Measurements from ENCODE around the gene LRRFIP1.

- TF ChIP-seq CHD4 (IDR thresholded peaks at IDR 0.05; ENCODE audit: borderline replicate concordance) (no peak), PBX3 (IDR thresholded peaks at IDR 0.05) (no peak), KDM5A (IDR thresholded peaks at IDR 0.05) (no peak)
Observed at GRCh38 chr2:237583385-237584295, 43.7 kb upstream of the LRRFIP1 start.

Measured in A549 (cell line).